Heart left ventricle (tissue), 16 donors: ENCODE measurements around the gene DPH6. TPM values are rescaled to one million over a fixed set of nuclear protein-coding genes. Genes with fewer than 3 reads are reported as not detected.

ENCODE experiments used
- ATAC-seq, 4 donors: fragments of 200-7000 bp; cut with Tn5 transposase; one replicate each; pipeline ENCODE4 v1.9.1; 2020 to 2022; ENCODE audit warnings: moderate library complexity in 4 of 4, mild to moderate bottlenecking in 3 of 4, moderate number of reproducible peaks in 1 of 4
- DNase-seq, 5 donors: peaks; one replicate each; pipeline ENCODE4 v3.0.0-alpha.2; 2020
- H3K27ac ChIP-seq, 12 donors: fragments of 200-600 bp; sonication (generic) in 4 of 12; one replicate each; pipeline versions ENCODE4 v1.5.0 to v1.8.0; 2016 to 2022; ENCODE audit warnings: mild to moderate bottlenecking in 2 of 12
- H3K27me3 ChIP-seq, 9 donors: fragments of 200-600 bp; sonication (generic) in 2 of 9; one replicate each; pipeline versions ENCODE4 v1.5.1 to v1.8.0; 2016 to 2022; ENCODE audit warnings: mild to moderate bottlenecking in 3 of 9
- H3K36me3 ChIP-seq, 9 donors: fragments of 200-600 bp; sonication (generic) in 2 of 9; one replicate each; pipeline versions ENCODE4 v1.5.0 to v1.8.0; 2018 to 2022; ENCODE audit warnings: mild to moderate bottlenecking in 2 of 9
- H3K4me1 ChIP-seq, 12 donors: fragments of 200-600 bp; sonication (generic) in 4 of 12; one replicate each; pipeline versions ENCODE4 v1.5.0 to v1.8.0; 2016 to 2022; ENCODE audit warnings: mild to moderate bottlenecking in 3 of 12
- H3K4me3 ChIP-seq, 12 donors: fragments of 200-600 bp; sonication (generic) in 4 of 12; one replicate each; pipeline versions ENCODE4 v1.5.0 to v1.8.0; 2017 to 2022; ENCODE audit warnings: mild to moderate bottlenecking in 9 of 12, moderate library complexity in 4 of 12
- H3K9me3 ChIP-seq, 12 donors: fragments of 200-600 bp; sonication (generic) in 4 of 12; one replicate each; pipeline versions ENCODE4 v1.5.0 to v1.8.0; 2016 to 2022; ENCODE audit warnings: mild to moderate bottlenecking in 1 of 12
- POLR2A ChIP-seq, 2 donors: fragments of 450-650 bp; IDR thresholded peaks; one replicate each; pipeline ENCODE4 v1.6.1; 2017; ENCODE audit warnings: antibody characterized with exemption in 2 of 2, mild to moderate bottlenecking in 2 of 2, moderate library complexity in 2 of 2
- WGBS, 4 donors: extraction: QIAGEN DNeasy Blood & Tissue Kit in 2 of 4; methylation state at CpG; one replicate each; pipeline versions ENCODE4 v1.1.5 to v1.1.7; 2013 to 2018; 5-methylcytosine and 5-hydroxymethylcytosine counted together
- intact Hi-C, 10 donors: fragments of 100-400 bp; cut with DNase I; formaldehyde crosslinking; loops; one replicate each; pipeline versions ENCODE4 v1.11.1 to v1.14.2; 2022
- polyA plus RNA-seq, 2 donors: library from polyadenylated mRNA; stranded (reverse); fragments of 200-250 nt; gene quantifications; one replicate each; pipeline ENCODE4 v1.2.3, GENCODE V29; 2013
- total RNA-seq, 9 donors: library from RNA; depleted of rRNA in 2 of 9; stranded (reverse); fragments of >200 nt in 2 of 9; fragmentation: NEBNext Ultra II Directional in 3 of 9; extraction: Animal tissue kit (Norgen Biotek cat#: 25700) in 3 of 9; gene quantifications; one replicate each; pipeline versions ENCODE4 v1.1.0 to v1.2.4, GENCODE V29; 2016 to 2023
- TF ChIP-seq, protein P1 (sequence below), 12 donors: fragments of 200-600 bp; sonication (generic) in 4 of 12; IDR thresholded peaks; one replicate each; pipeline versions ENCODE4 v1.5.0 to v1.8.0; 2018 to 2022; ENCODE audit warnings: antibody characterized with exemption in 12 of 12, mild to moderate bottlenecking in 5 of 12
- donor health status: ischemic (EF 13 %, LVEDD 7.1; RV severe dilation, severe dysfunction).
- donor health status: healthy with polysubstance abuse.
- donor health status: DM: no; HTN: yes; CAD: no.
- donor health status: DM: no; HTN: no; CAD: no.
- donor health status: ischemic (EF 25% LVEDD 6.9; RV normal size, moderate dysfunction).
- donor health status: ischemic (EF 25% LVEDD 5.7; RV mildly dilated, moderate dysfunction).
- donor health status: healthy.
- donor health status: DM: yes; HTN: yes; CAD: no.
- donor health status: ischemic (EF 35%, LVEDD 5.7; RV mildly dilated, moderate dysfunction).
- donor health status: nonischemic (EF 11% LVEDD 7.7; RV severe dilation, severe dysfunction).
- donor health status: DM: yes; HTN: yes; CAD: no.
- donor health status: PGD.
- donor health status: ischemic (EF 29% LVEDD 5.4; RV normal size, mild dysfunction).
- donor health status: nonischemic (EF 23%, LVEDD 6.1; RV moderate dilation, normal function).

The DPH6 gene
- total and polyA plus RNA-seq, 11 donors = 5.9 to 24.8 (median 15.7) TPM

DNA sequence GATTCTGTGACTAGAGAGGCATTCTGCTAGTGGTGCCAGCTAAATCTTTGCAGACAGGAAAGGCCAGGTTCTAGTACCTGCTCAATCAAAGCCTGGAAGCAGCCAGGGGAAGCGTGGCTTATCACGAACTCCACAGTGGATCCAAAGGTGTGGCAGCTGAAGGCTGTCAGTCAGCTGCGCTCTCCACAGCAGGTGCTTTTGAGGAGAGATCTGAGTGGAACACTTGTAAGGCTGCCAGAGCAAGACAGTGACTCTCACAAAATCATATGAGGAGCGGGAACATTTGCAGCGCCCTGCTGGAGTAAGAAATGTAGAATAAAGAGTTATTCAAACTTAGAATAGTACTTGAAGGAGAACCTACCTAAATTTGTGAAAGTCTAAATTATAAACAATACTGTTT is 5.0 kb upstream of the DPH6 start:
- TF ChIP-seq POLR2A (IDR thresholded peaks at IDR 0.05) = no peak
- TF ChIP-seq, protein P1, sequence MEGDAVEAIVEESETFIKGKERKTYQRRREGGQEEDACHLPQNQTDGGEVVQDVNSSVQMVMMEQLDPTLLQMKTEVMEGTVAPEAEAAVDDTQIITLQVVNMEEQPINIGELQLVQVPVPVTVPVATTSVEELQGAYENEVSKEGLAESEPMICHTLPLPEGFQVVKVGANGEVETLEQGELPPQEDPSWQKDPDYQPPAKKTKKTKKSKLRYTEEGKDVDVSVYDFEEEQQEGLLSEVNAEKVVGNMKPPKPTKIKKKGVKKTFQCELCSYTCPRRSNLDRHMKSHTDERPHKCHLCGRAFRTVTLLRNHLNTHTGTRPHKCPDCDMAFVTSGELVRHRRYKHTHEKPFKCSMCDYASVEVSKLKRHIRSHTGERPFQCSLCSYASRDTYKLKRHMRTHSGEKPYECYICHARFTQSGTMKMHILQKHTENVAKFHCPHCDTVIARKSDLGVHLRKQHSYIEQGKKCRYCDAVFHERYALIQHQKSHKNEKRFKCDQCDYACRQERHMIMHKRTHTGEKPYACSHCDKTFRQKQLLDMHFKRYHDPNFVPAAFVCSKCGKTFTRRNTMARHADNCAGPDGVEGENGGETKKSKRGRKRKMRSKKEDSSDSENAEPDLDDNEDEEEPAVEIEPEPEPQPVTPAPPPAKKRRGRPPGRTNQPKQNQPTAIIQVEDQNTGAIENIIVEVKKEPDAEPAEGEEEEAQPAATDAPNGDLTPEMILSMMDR (IDR thresholded peaks at IDR 0.05) = no peak
- no peaks in the 10 kb centered on the region for H3K27me3 ChIP-seq
- peaks cover 0 to 3% (median 0%) of the 10 kb centered on the region in 9 donors for H3K36me3 ChIP-seq
- DNase-seq = peak in 1 of 5 donors; percentile 23
- WGBS, 4 donors = 58 to 71% (median 65%) methylated on average over 5 of the region's 5 CpGs
- no peak for ATAC-seq
- peaks cover 0 to 14% (median 6%) of the 10 kb centered on the region in 12 donors for H3K4me1 ChIP-seq
- H3K4me3 ChIP-seq = no peak overlapping the region
- no peaks in the 10 kb centered on the region for H3K9me3 ChIP-seq
- no peak overlapping the region for H3K27ac ChIP-seq
- intact Hi-C loops = no loop called here

DNA sequence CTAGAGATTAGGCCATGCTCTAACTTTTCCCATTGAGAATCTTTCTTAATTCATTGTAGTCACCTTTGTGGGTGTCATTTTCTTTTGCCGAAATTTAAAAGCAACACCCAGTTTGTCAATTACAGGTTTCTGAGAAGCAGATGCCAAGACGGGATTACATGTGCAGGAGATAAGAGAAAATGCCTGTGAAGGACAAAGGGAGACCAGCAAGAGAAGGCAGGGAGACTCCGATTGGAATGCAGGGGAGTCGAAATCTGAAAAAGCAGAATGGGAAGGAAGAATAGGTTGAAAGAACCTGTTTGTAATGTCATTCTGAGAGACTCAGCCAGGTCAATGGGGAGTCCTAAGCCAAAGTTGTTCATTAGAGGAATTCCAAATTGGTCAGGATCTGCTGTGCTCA is 3.6 kb upstream of the DPH6 start:
- no peaks in the 10 kb centered on the region for H3K9me3 ChIP-seq
- peaks cover 0 to 22% (median 13%) of the 10 kb centered on the region in 12 donors for H3K4me1 ChIP-seq
- intact Hi-C loops = loop anchor here (5.0 to 10.0 kb wide), 7 partner anchors 113 to 148 kb away; no protein-coding TSS in a partner anchor
- peaks cover 0 to 3% (median 0%) of the 10 kb centered on the region in 9 donors for H3K36me3 ChIP-seq
- DNase-seq = no peak
- no peak for ATAC-seq
- WGBS, 4 donors = 52 to 61% (median 56%) methylated on average over 4 of the region's 4 CpGs
- TF ChIP-seq, protein P1 (IDR thresholded peaks at IDR 0.05) = no peak
- TF ChIP-seq POLR2A (IDR thresholded peaks at IDR 0.05) = no peak
- no peaks in the 10 kb centered on the region for H3K27me3 ChIP-seq
- peak overlapping the region in 1 of 12 donors; percentile 6 for H3K27ac ChIP-seq
- no peak overlapping the region for H3K4me3 ChIP-seq

DNA sequence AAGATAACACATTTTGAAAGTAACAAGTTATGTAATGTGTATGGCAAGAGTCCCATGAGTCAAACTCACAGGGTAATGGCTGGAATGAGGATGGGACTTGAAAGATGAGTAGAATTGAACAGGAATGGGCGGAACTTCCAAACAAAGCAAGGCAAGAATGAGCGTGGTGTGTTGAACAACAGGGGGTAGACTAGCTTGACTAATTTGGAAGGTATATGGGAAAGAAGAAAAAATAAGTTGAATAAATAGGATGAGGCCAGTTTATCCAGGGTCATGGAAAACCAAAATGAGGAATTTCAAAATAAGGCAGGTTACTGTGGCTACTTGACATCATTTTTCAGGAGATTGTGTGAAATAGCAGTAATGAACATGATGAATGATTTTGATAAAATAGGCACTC is 2.5 kb upstream of the DPH6 start:
- no peak for ATAC-seq
- 96 to 98% (median 97%) methylated on average over 2 of the region's 2 CpGs for WGBS, 4 donors
- intact Hi-C loops = loop anchor here (5.0 to 10.0 kb wide), 7 partner anchors 114 to 149 kb away; no protein-coding TSS in a partner anchor

DNA sequence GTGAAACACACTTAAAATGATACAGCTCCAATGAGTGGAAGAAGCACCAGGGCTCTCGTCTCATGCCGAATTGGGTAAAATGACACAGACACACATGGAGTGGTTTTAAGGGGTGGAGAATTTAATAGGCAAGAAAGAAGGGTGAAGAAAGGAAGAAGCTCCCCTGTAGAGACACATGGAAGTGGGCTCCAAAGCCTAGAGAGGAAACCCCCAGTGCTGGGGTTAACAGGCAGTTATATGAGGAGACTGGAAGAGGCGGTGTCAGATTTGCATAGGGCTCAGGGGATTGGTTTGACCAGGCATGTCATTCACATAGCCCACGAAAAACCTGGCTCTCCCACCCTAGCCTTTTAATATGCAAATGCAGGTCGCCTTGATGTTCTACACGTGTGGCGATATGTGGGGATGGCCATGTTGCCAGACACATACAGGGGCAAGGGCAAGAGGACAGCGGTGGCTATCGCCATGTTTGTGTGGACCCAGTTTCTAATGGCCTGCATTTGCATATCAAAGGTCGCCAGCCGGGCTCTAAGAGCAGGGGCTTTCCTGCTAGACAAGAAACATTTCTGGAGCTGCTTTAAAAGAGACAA is 1.9 kb upstream of the DPH6 start:
- Histone ChIP-seq H3K27me3 (no peaks in the 10 kb centered on the region), H3K27ac (no peak overlapping the region), H3K4me3 (no peak overlapping the region), H3K9me3 (no peaks in the 10 kb centered on the region), H3K36me3 (peaks cover 0 to 3% (median 0%) of the 10 kb centered on the region in 9 donors), H3K4me1 (peaks cover 0 to 25% (median 17%) of the 10 kb centered on the region in 12 donors)
- no peak for TF ChIP-seq POLR2A (IDR thresholded peaks at IDR 0.05)
- TF ChIP-seq, protein P1 (IDR thresholded peaks at IDR 0.05) = no peak
- DNase-seq (no peak), ATAC-seq (no peak)
- 88 to 91% (median 91%) methylated on average over 11 of the region's 11 CpGs for WGBS, 4 donors
- intact Hi-C loops = loop anchor here (2.0 to 10.0 kb wide), 8 partner anchors 114 to 149 kb away; no protein-coding TSS in a partner anchor

More for the DNA sequence above, 2.5 kb upstream of the DPH6 start:
- Histone ChIP-seq H3K27ac (no peak overlapping the region), H3K4me1 (peaks cover 0 to 25% (median 17%) of the 10 kb centered on the region in 12 donors), H3K36me3 (peaks cover 0 to 3% (median 0%) of the 10 kb centered on the region in 9 donors), H3K4me3 (no peak overlapping the region), H3K9me3 (no peaks in the 10 kb centered on the region), H3K27me3 (no peaks in the 10 kb centered on the region)
- no peak for DNase-seq
- TF ChIP-seq POLR2A (IDR thresholded peaks at IDR 0.05) = no peak
- TF ChIP-seq, protein P1 (IDR thresholded peaks at IDR 0.05) = no peak
